ENCODE results near the gene CYP19A1. TPM values are rescaled to one million over a fixed set of nuclear protein-coding genes. Genes with fewer than 3 reads are reported as not detected.

CYP19A1 gene
- total and polyA plus RNA-seq, 3 experiments from 2014 or later = not detected

DNA sequence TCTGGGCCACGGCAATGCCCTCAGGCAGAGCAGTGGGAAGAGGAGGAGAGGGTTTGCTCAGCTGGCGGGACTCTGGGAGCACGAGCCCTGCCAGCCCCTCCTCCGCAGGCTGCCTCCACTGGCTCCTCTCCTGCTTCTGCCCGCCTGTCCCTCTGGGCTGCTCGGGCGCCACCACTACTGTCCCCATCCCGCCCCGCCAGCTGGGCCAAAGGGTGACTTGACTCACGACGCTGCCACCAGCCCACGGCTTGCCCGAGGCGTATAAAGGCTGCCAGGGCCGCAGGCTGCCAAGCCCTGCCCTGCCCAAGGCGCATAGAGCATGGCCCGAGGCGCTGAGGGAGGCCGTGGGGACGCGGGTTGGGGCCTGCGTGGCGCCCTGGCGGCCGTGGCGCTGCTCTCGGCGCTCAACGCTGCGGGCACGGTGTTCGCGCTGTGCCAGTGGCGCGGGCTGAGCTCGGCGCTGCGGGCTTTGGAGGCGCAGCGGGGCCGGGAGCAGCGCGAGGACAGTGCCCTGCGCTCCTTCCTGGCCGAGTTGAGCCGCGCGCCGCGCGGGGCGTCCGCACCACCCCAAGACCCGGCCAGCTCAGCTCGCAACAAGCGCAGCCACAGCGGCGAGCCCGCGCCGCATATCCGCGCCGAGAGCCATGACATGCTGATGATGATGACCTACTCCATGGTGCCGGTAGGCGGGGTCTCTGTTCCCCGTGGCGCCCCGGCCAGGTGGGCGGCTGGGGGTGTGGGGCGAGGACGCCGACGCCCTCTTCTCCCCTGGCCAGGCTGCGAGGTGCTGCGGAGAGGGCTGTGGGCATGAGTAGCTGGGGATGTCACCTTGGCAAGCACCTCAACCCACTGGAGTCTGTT is 3.2 kb upstream of the CYP19A1 start, which contains the start of gene GLDN:
Gene GLDN, plus strand, starts transcription at position 290 of the 861 bp plus-strand sequence. Its CDS starts 30 bp downstream, at position 320.
- ChIA-PET CTCF (no interaction called here), POLR2A (no interaction called here)
- H3K36me3 Mint-ChIP-seq = no peaks in the 10 kb centered on the region
- H3K4me1 ChIP-seq (ENCODE audit: insufficient read depth, low read length) = no peaks in the 10 kb centered on the region
- no peak within 1 kb of the TSS for H3K4me3 Mint-ChIP-seq
- H3K27me3 ChIP-seq (ENCODE audit: insufficient read depth, low read length, poor library complexity, severe bottlenecking) = no peaks in the 10 kb centered on the region
- H3K9me3 ChIP-seq (ENCODE audit: low read length) = no peaks in the 10 kb centered on the region
- no peak for DNase-seq
- H3K4me1 Mint-ChIP-seq = no peaks in the 10 kb centered on the region
- no peak within 1 kb of the TSS for H3K27ac Mint-ChIP-seq
- peaks cover 0 to 3% (median 0%) of the 10 kb centered on the region in 5 donors for H3K9me3 Mint-ChIP-seq
- H3K27ac ChIP-seq (ENCODE audit: low read depth, low read length) = no peak within 1 kb of the TSS
- H3K27me3 Mint-ChIP-seq = peaks cover 23 to 34% of the 10 kb centered on the region in 2 donors
- no peak within 1 kb of the TSS for H3K4me3 ChIP-seq (ENCODE audit: low read length)
- no peaks in the 10 kb centered on the region for H3K36me3 ChIP-seq (ENCODE audit: insufficient read depth, low read length)

- peak overlapping the region in 1 of 8 donors; percentile 1 for H3K27ac Mint-ChIP-seq
- no peaks in the 10 kb centered on the region for H3K36me3 Mint-ChIP-seq
- Histone ChIP-seq H3K36me3 (ENCODE audit: insufficient read depth, low read length) (no peaks in the 10 kb centered on the region), H3K27me3 (ENCODE audit: insufficient read depth, low read length, poor library complexity, severe bottlenecking) (no peaks in the 10 kb centered on the region), H3K9me3 (ENCODE audit: low read length) (no peaks in the 10 kb centered on the region), H3K4me3 (ENCODE audit: low read length) (no peak overlapping the region), H3K27ac (ENCODE audit: low read depth, low read length) (no peak overlapping the region), H3K4me1 (ENCODE audit: insufficient read depth, low read length) (no peaks in the 10 kb centered on the region)
- CTCF ChIA-PET = no interaction called here
- H3K9me3 Mint-ChIP-seq = peaks cover 0 to 3% (median 0%) of the 10 kb centered on the region in 5 donors
- H3K4me1 Mint-ChIP-seq = no peaks in the 10 kb centered on the region
- no peak overlapping the region for H3K4me3 Mint-ChIP-seq
- peaks cover 7 to 20% of the 10 kb centered on the region in 2 donors for H3K27me3 Mint-ChIP-seq
- no peak for DNase-seq
- POLR2A ChIA-PET = no interaction called here
Measured at GRCh38 chr15:51335538-51336410, 2.6 kb downstream of the CYP19A1 start.

- ChIA-PET POLR2A (no interaction called here), CTCF (no interaction called here)
- peaks cover 0 to 3% (median 0%) of the 10 kb centered on the region in 5 donors for H3K9me3 Mint-ChIP-seq
- H3K27ac Mint-ChIP-seq = no peak overlapping the region
- no peak overlapping the region for H3K4me3 Mint-ChIP-seq
- H3K36me3 Mint-ChIP-seq = no peaks in the 10 kb centered on the region
- no peaks in the 10 kb centered on the region for H3K4me1 Mint-ChIP-seq
- H3K9me3 ChIP-seq (ENCODE audit: low read length) = no peaks in the 10 kb centered on the region
- H3K27ac ChIP-seq (ENCODE audit: low read depth, low read length) = no peak overlapping the region
- no peak for DNase-seq
- no peaks in the 10 kb centered on the region for H3K36me3 ChIP-seq (ENCODE audit: insufficient read depth, low read length)
- peaks cover 1 to 15% of the 10 kb centered on the region in 2 donors for H3K27me3 Mint-ChIP-seq
- no peaks in the 10 kb centered on the region for H3K27me3 ChIP-seq (ENCODE audit: insufficient read depth, low read length, poor library complexity, severe bottlenecking)
- H3K4me3 ChIP-seq (ENCODE audit: low read length) = no peak overlapping the region
- no peaks in the 10 kb centered on the region for H3K4me1 ChIP-seq (ENCODE audit: insufficient read depth, low read length)
Measured at GRCh38 chr15:51335087-51335486, 3.3 kb downstream of the CYP19A1 start.

GRCh38 chr15:51334011-51334451 is 4.4 kb downstream of the CYP19A1 start:
- H3K36me3 Mint-ChIP-seq = no peaks in the 10 kb centered on the region
- no peak overlapping the region for H3K27ac Mint-ChIP-seq
- no peaks in the 10 kb centered on the region for H3K4me1 Mint-ChIP-seq
- no peaks in the 10 kb centered on the region for H3K9me3 Mint-ChIP-seq
- Histone ChIP-seq H3K27ac (ENCODE audit: low read depth, low read length) (no peak overlapping the region), H3K4me3 (ENCODE audit: low read length) (no peak overlapping the region), H3K4me1 (ENCODE audit: insufficient read depth, low read length) (no peaks in the 10 kb centered on the region), H3K9me3 (ENCODE audit: low read length) (no peaks in the 10 kb centered on the region), H3K27me3 (ENCODE audit: insufficient read depth, low read length, poor library complexity, severe bottlenecking) (no peaks in the 10 kb centered on the region), H3K36me3 (ENCODE audit: insufficient read depth, low read length) (no peaks in the 10 kb centered on the region)
- POLR2A ChIA-PET = no interaction called here
- peaks cover 0 to 5% of the 10 kb centered on the region in 2 donors for H3K27me3 Mint-ChIP-seq
- CTCF ChIA-PET = no interaction called here
- H3K4me3 Mint-ChIP-seq = no peak overlapping the region
- DNase-seq = no peak

DNA sequence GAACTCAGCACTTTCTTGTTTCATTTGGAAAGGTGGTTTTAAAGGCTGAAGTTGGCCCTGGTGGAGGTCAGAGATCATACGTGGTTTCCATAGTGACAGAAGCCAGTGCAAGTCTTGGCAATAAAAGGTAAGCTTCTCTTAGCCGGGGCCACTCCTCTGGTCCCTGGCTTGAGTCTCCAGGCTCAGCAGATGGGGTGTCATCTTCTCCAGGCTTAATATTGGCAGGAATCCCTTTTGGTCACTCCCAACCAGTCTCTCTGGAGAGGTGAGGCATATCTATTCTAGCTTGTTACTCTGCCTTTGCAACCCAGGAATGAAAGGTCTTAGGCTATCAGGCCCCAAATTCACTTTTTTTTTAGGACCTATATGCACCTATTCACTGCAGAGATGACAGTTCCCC is 4.8 kb downstream of the CYP19A1 start:
- no peak overlapping the region for H3K4me3 ChIP-seq (ENCODE audit: low read length)
- H3K27ac Mint-ChIP-seq = no peak overlapping the region
- no peaks in the 10 kb centered on the region for H3K36me3 ChIP-seq (ENCODE audit: insufficient read depth, low read length)
- ChIA-PET CTCF (no interaction called here), POLR2A (no interaction called here)
- H3K4me1 ChIP-seq (ENCODE audit: insufficient read depth, low read length) = no peaks in the 10 kb centered on the region
- no peak overlapping the region for H3K4me3 Mint-ChIP-seq
- no peak for DNase-seq
- H3K9me3 Mint-ChIP-seq = no peaks in the 10 kb centered on the region
- no peaks in the 10 kb centered on the region for H3K9me3 ChIP-seq (ENCODE audit: low read length)
- peaks cover 0 to 4% of the 10 kb centered on the region in 2 donors for H3K27me3 Mint-ChIP-seq
- no peaks in the 10 kb centered on the region for H3K36me3 Mint-ChIP-seq
- no peak overlapping the region for H3K27ac ChIP-seq (ENCODE audit: low read depth, low read length)
- no peaks in the 10 kb centered on the region for H3K27me3 ChIP-seq (ENCODE audit: insufficient read depth, low read length, poor library complexity, severe bottlenecking)
- H3K4me1 Mint-ChIP-seq = no peaks in the 10 kb centered on the region

- no peak overlapping the region for H3K27ac Mint-ChIP-seq
- no peak overlapping the region for H3K27ac ChIP-seq (ENCODE audit: low read depth, low read length)
- H3K4me3 Mint-ChIP-seq = no peak overlapping the region
- no peaks in the 10 kb centered on the region for H3K36me3 ChIP-seq (ENCODE audit: insufficient read depth, low read length)
- no peaks in the 10 kb centered on the region for H3K4me1 Mint-ChIP-seq
- H3K36me3 Mint-ChIP-seq = no peaks in the 10 kb centered on the region
- H3K9me3 Mint-ChIP-seq = no peaks in the 10 kb centered on the region
- no peak for DNase-seq
- CTCF ChIA-PET = no interaction called here
- peaks cover 0 to 3% of the 10 kb centered on the region in 2 donors for H3K27me3 Mint-ChIP-seq
- POLR2A ChIA-PET = no interaction called here
- no peak overlapping the region for H3K4me3 ChIP-seq (ENCODE audit: low read length)
- H3K4me1 ChIP-seq (ENCODE audit: insufficient read depth, low read length) = no peaks in the 10 kb centered on the region
- H3K27me3 ChIP-seq (ENCODE audit: insufficient read depth, low read length, poor library complexity, severe bottlenecking) = no peaks in the 10 kb centered on the region
- no peaks in the 10 kb centered on the region for H3K9me3 ChIP-seq (ENCODE audit: low read length)
Measured at GRCh38 chr15:51332206-51333147, 5.9 kb downstream of the CYP19A1 start.

DNA sequence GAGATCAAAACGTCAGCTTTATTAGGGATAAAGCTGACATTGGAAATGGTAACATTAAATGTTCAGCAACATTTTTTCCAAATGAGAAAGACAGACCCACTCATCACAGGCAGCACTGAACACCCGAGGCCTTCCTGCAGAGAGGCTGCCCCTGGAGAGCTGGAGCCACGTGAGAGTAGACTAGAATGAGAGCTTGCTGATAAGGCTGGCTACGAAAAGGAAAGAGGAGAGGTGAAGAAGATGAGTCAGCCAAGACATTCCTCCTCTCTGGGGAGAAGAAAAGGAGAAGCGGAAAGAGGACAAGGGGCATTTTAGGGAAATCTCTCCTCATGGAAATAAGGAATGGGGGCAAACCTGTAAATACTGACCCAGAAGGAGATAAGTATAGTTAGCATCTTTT is 7.3 kb downstream of the CYP19A1 start:
- H3K36me3 ChIP-seq (ENCODE audit: insufficient read depth, low read length) = no peaks in the 10 kb centered on the region
- peaks cover 0 to 1% of the 10 kb centered on the region in 2 donors for H3K27me3 Mint-ChIP-seq
- H3K4me3 Mint-ChIP-seq = no peak overlapping the region
- no peaks in the 10 kb centered on the region for H3K9me3 Mint-ChIP-seq
- no peak overlapping the region for H3K4me3 ChIP-seq (ENCODE audit: low read length)
- DNase-seq = no peak
- no peak overlapping the region for H3K27ac ChIP-seq (ENCODE audit: low read depth, low read length)
- no peaks in the 10 kb centered on the region for H3K4me1 Mint-ChIP-seq
- CTCF ChIA-PET = no interaction called here
- H3K27me3 ChIP-seq (ENCODE audit: insufficient read depth, low read length, poor library complexity, severe bottlenecking) = no peaks in the 10 kb centered on the region
- H3K36me3 Mint-ChIP-seq = no peaks in the 10 kb centered on the region
- H3K27ac Mint-ChIP-seq = no peak overlapping the region
- no peaks in the 10 kb centered on the region for H3K9me3 ChIP-seq (ENCODE audit: low read length)
- no peaks in the 10 kb centered on the region for H3K4me1 ChIP-seq (ENCODE audit: insufficient read depth, low read length)
- POLR2A ChIA-PET = no interaction called here

Measured in CD8-positive, alpha-beta memory T cell (primary cell).